GM18526 (cell line): ENCODE data around the gene UQCRHL.
A peak's percentile ranks its signal among the peaks of the same experiment; 100 is the strongest.
"Not testable (repeated sequence)": the region's sequence is repeated elsewhere in the genome, so short reads cannot be mapped to it uniquely, and the experiment has no call there.

Experiments
- POLR2A ChIP-seq: IDR thresholded peaks from 3 replicates; pipeline ENCODE4 v1.6.1; 2011; ENCODE audit not compliant: insufficient read length; ENCODE audit errors: extremely low read depth

The UQCRHL gene

GRCh38 chr1:15807549-15807948 lies at the start of gene UQCRHL:
Gene UQCRHL (minus strand): TSS chr1:15807649. CDS start chr1:15807649, 0 bp downstream.
- TF ChIP-seq POLR2A, result not testable (repeated sequence)

GRCh38 chr1:15856888-15857287 lies 49.4 kb upstream of the UQCRHL start:
- no peak for TF ChIP-seq POLR2A

- TF ChIP-seq POLR2A, result no peak
Measured at GRCh38 chr1:15852828-15853302, 45.4 kb upstream of the UQCRHL start.

- TF ChIP-seq POLR2A, result no peak
Measured at GRCh38 chr1:15852036-15852827, 44.8 kb upstream of the UQCRHL start.

- TF ChIP-seq POLR2A, result no peak
Measured at GRCh38 chr1:15851210-15852035, 44.0 kb upstream of the UQCRHL start.

GRCh38 chr1:15850471-15851001 lies 43.1 kb upstream of the UQCRHL start:
- no peak for TF ChIP-seq POLR2A

- no peak for TF ChIP-seq POLR2A
Measured at GRCh38 chr1:15849775-15850324, 42.4 kb upstream of the UQCRHL start.

- peak; percentile 50 for TF ChIP-seq POLR2A
Measured at GRCh38 chr1:15848929-15849774, 41.7 kb upstream of the UQCRHL start.

- TF ChIP-seq POLR2A, result no peak
Measured at GRCh38 chr1:15848143-15848928, 40.9 kb upstream of the UQCRHL start.

GRCh38 chr1:15847893-15848142 lies 40.4 kb upstream of the UQCRHL start:
- no peak for TF ChIP-seq POLR2A

- peak; percentile 83 for TF ChIP-seq POLR2A
Measured at GRCh38 chr1:15847100-15847892, 39.8 kb upstream of the UQCRHL start, which contains the start of gene SPEN. Gene SPEN (plus strand): TSS chr1:15847707. CDS start chr1:15848068, 361 bp downstream.

- no peak for TF ChIP-seq POLR2A
Measured at GRCh38 chr1:15843826-15844572, 36.5 kb upstream of the UQCRHL start.

GRCh38 chr1:15838721-15839120 lies 31.3 kb upstream of the UQCRHL start:
- no peak for TF ChIP-seq POLR2A

GRCh38 chr1:15837931-15838330 lies 30.5 kb upstream of the UQCRHL start:
- TF ChIP-seq POLR2A, result no peak
